ENCODE results near the gene SLC30A1.

The SLC30A1 gene

DNA sequence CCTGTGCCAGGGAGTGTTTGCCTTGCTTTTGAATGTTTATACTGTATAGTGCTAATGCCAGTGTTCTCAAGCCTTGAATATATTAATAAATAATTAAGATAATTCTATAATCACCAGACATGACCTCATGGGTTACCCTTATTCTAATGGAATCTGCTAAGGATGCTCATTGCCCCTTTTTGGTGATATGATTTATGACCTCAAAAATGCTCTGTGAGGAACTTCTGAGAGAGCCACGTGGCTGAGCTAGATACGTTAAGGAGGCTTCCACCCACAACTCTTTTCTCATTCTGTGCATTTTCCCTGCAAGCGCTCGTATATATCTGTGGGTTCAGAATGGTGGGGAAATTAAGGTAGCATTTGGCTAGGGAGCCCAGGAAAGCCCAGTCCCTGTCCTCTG, 19.6 kb upstream of the SLC30A1 start:
- in situ Hi-C loops (cut with HindIII; ENCODE audit: low sequenced_read_pairs): no loop called here

DNA sequence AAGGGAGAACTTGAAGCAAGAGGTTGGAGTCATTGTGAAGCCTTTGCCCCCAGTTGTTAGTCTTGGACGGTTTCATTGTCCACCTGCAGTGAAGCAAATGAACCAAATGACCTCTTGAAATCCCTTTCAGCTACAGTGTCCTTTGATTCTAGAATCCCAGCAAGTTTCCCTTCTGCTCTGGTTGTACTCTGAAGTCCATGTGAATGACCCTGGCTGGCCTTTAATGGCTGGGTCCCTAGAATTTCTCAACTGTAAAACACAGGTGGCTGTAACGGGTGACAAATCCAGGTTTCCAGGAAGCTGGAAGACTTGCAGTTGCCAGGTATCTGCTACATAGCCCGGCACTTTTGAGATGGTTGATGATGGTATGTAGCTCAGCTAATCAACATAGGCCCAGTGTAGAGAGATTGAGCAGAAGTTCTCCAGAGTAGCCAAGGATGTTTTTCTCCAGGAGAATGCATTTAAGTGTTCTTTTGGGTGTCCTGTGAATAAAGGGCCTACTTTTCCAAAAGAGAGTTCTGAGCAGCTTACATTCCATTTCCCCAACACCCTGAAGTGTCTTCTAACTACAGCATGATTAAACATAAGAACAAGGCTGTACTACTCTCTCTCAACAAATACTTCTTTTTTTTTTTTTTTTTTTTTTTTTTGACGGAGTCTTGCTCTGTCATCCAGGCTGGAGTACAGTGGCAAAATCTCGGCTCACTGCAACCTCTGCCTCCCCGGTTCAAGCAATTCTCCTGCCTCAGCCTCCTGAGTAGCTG, 17.6 kb upstream of the SLC30A1 start:
- no peak overlapping the region for H3K4me3 ChIP-seq (ENCODE audit: low read depth, low read length)
- DNase-seq (ENCODE audit: low read depth): no peak
- TF ChIP-seq, protein P1, sequence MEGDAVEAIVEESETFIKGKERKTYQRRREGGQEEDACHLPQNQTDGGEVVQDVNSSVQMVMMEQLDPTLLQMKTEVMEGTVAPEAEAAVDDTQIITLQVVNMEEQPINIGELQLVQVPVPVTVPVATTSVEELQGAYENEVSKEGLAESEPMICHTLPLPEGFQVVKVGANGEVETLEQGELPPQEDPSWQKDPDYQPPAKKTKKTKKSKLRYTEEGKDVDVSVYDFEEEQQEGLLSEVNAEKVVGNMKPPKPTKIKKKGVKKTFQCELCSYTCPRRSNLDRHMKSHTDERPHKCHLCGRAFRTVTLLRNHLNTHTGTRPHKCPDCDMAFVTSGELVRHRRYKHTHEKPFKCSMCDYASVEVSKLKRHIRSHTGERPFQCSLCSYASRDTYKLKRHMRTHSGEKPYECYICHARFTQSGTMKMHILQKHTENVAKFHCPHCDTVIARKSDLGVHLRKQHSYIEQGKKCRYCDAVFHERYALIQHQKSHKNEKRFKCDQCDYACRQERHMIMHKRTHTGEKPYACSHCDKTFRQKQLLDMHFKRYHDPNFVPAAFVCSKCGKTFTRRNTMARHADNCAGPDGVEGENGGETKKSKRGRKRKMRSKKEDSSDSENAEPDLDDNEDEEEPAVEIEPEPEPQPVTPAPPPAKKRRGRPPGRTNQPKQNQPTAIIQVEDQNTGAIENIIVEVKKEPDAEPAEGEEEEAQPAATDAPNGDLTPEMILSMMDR (IDR thresholded peaks at IDR 0.05; ENCODE audit: low read depth, low read length, missing control alignments): no peak
- in situ Hi-C loops (cut with HindIII; ENCODE audit: low sequenced_read_pairs): no loop called here

More for the DNA sequence above, 19.6 kb upstream of the SLC30A1 start:
- DNase-seq (ENCODE audit: low read depth): no peak
- TF ChIP-seq, protein P1 (IDR thresholded peaks at IDR 0.05; ENCODE audit: low read depth, low read length, missing control alignments): no peak
- no peak overlapping the region for H3K4me3 ChIP-seq (ENCODE audit: low read depth, low read length)

DNA sequence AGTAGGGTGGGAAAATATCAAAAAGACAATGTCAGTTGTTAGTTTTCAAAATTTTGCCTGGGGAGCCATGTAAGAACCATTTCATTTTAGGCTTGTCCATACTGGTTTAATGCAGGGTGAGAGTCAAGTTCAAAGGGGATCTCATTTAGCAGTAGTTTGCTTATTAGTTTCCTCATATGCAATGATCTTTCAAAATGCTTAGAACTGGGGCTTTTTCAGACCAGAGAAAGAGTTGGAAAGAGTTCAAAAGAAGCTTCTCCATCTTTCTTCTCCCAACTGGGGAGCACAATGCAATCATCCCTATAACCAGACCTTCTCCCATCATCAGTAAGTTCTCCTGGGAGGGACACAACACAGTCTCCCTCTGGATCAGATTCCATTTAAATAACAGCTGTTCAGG, 16.5 kb upstream of the SLC30A1 start:
- TF ChIP-seq, protein P1 (IDR thresholded peaks at IDR 0.05; ENCODE audit: low read depth, low read length, missing control alignments): no peak
- DNase-seq (ENCODE audit: low read depth): no peak
- no peak overlapping the region for H3K4me3 ChIP-seq (ENCODE audit: low read depth, low read length)
- in situ Hi-C loops (cut with HindIII; ENCODE audit: low sequenced_read_pairs): no loop called here

DNA sequence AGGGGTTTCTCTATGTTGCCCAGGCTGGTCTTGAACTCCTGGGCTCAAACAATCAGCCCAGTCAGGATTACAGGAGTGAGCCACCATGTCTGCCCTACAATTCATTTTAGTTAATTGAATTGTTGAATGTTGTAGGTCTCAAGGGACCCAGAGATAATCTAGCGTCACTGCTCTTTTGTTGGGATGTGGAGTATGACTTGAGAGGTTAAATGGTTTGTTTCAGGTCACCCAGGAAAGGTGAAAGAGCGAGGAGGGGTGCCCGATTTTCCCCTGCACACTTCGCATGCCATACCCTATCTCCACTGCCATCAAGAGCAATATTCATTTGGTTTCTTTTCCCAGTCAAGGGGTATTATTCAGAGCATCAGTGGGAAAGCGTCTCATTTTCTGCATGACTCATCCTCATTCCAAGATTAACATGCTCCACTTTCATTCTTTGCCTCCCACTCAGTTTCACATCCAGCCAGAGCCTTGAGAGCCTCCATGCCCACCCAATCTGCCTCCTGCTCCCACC, 13.1 kb upstream of the SLC30A1 start:
- in situ Hi-C loops (cut with HindIII; ENCODE audit: low sequenced_read_pairs): no loop called here
- H3K4me3 ChIP-seq (ENCODE audit: low read depth, low read length): no peak overlapping the region
- TF ChIP-seq, protein P1 (IDR thresholded peaks at IDR 0.05; ENCODE audit: low read depth, low read length, missing control alignments): no peak
- DNase-seq (ENCODE audit: low read depth): peak; percentile 70

DNA sequence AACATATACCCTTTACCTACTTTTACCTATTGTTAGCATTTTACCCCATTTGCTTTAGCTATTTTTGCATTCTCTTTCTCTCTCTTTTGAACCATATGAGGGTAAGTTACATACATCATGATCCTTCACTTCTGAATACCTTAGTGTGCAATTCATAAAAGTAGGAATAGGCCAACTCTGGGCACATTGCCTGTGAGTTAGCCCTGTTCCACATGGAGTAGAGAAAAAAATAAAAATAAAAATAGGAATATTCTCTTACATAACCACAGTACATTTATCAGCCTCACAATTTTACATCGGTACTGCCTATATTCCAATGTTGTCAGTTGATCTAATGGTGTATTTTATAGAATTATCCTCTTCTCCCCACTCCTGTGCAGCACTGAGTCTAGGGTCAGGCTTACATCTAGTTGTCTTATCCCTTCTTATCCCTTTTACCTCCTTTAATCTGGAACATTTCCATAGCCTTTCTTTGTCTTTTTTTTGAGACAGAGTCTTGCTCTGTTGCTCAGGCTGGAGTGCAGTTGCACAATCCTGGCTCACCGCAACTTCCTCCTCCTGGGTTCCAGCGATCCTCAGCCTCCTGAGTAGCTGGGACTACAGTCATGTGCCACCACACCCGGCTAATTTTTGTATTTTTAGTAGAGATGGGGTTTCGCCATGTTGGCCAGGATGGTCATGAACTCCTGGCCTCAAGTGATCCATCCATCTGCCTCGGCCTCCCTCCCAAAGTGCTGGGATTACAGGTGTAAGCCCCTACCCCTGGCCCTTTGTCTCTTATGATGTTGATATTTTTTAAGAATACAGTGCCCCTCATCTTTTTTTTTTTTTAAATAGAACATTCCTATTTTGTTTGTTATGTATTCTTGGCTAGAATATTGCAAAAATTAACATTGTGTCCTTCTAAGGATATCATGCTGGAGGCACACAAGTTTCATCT, 11.1 kb upstream of the SLC30A1 start:
- no peak for DNase-seq (ENCODE audit: low read depth)
- no peak overlapping the region for H3K4me3 ChIP-seq (ENCODE audit: low read depth, low read length)
- in situ Hi-C loops (cut with HindIII; ENCODE audit: low sequenced_read_pairs): no loop called here
- TF ChIP-seq, protein P1 (IDR thresholded peaks at IDR 0.05; ENCODE audit: low read depth, low read length, missing control alignments): no peak

DNA sequence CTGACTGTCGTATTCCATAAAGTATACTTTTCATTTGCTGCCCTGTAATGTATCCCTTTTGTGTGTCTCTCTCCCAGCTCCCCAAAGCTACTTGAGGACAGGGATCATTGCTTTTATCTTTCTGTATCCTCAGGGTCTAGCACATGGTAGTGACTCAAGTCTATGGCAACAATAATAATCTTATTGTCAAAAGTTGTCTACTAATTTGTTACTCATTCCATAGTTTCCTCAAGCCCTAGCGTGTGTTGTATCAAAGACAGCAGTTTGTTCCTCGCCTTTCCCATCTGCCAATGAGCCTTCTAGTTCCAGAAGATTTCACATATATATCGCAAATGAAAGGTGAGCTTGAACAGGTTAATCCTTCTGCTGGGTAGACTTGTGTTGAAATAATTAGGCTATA, 9.8 kb upstream of the SLC30A1 start:
- TF ChIP-seq, protein P1 (IDR thresholded peaks at IDR 0.05; ENCODE audit: low read depth, low read length, missing control alignments): no peak
- DNase-seq (ENCODE audit: low read depth): no peak
- in situ Hi-C loops (cut with HindIII; ENCODE audit: low sequenced_read_pairs): no loop called here
- H3K4me3 ChIP-seq (ENCODE audit: low read depth, low read length): no peak overlapping the region

All from astrocyte of the cerebellum (primary cell).